Measurements from ENCODE around the gene CPA5. TPM values are rescaled to one million over a fixed set of nuclear protein-coding genes. Genes with fewer than 3 reads are reported as not detected.

CPA5 gene
- total and polyA plus RNA-seq, 2 of the 8 experiments (the other 6 are each of a cell fraction or from before 2014, with no cell fraction given), result 0.12 TPM; not detected in 1

GRCh38 chr7:130397758-130398073, 53.1 kb downstream of the CPA5 start:
- ChIA-PET CTCF (ENCODE audit: partially characterized antibody) (interaction anchor here (0.5 to 2.3 kb wide), 2 partner anchors 17 to 118 kb away, joined by 3 to 11 read pairs; partner anchors contain the start of gene CPA1), POLR2A (ENCODE audit: partially characterized antibody) (no interaction called here)
- Histone ChIP-seq H3K36me3 (ENCODE audit: control insufficient read depth in 2 of 4, insufficient read depth in 4 of 4, low read length in 3 of 4) (no peaks in the 10 kb centered on the region), H4K20me1 (replicated peaks in 1 of 2; ENCODE audit: control insufficient read depth in 1 of 2, insufficient read depth in 2 of 2, low read length in 2 of 2) (no peaks in the 10 kb centered on the region), H4K5ac (ENCODE audit: insufficient read length, low read depth, low read length) (no peak overlapping the region), H2AFZ (ENCODE audit: low read length) (no peak overlapping the region), H2BK120ac (replicated peaks; ENCODE audit: low read depth, low read length) (no peak overlapping the region), H3K9ac (replicated peaks in 1 of 4; ENCODE audit: extremely low read depth in 1 of 4, low read depth in 3 of 4, low read length in 3 of 4) (no peak overlapping the region), H3K56ac (replicated peaks; ENCODE audit: insufficient read length, low read depth, low read length) (no peak overlapping the region), H2BK5ac (ENCODE audit: low read depth, low read length) (no peak overlapping the region), H3K4me2 (ENCODE audit: insufficient read depth in 1 of 2, low read depth in 2 of 2, low read length in 2 of 2) (no peak overlapping the region), H4K91ac (replicated peaks; ENCODE audit: insufficient read length, low read length) (no peak overlapping the region), H2AK5ac (ENCODE audit: low read depth, low read length) (no peak overlapping the region), H3K23ac (ENCODE audit: insufficient read length) (no peak overlapping the region), H3K79me2 (ENCODE audit: control insufficient read depth in 1 of 2, insufficient read depth in 2 of 2, low read length in 2 of 2) (no peaks in the 10 kb centered on the region), H3K4ac (replicated peaks; ENCODE audit: insufficient read length, low read depth, low read length) (no peak overlapping the region), H2BK12ac (ENCODE audit: low read depth, low read length) (no peak overlapping the region), H2BK15ac (ENCODE audit: low read length) (no peak overlapping the region), H3K23me2 (ENCODE audit: low read depth, low read length) (no peaks in the 10 kb centered on the region), H3K18ac (ENCODE audit: extremely low read depth, low read length) (no peak overlapping the region), H3K9me3 (ENCODE audit: insufficient read depth in 2 of 2, low read depth in 1 of 2, low read length in 1 of 2) (no peaks in the 10 kb centered on the region), H3K4me3 (ENCODE audit: extremely low read depth in 1 of 4, insufficient read depth in 2 of 4, low read depth in 3 of 4, low read length in 4 of 4) (no peak overlapping the region), H3K14ac (ENCODE audit: insufficient read length) (no peak overlapping the region), H3K27me3 (replicated peaks in 1 of 4; ENCODE audit: control insufficient read depth in 3 of 4, extremely low read depth in 1 of 4, insufficient read depth in 3 of 4, low read length in 3 of 4) (no peaks in the 10 kb centered on the region), H3K27ac (ENCODE audit: low read depth, low read length) (no peak overlapping the region), H2BK20ac (ENCODE audit: low read length) (no peak overlapping the region), H4K8ac (ENCODE audit: extremely low read depth, insufficient read depth, low read length) (no peak overlapping the region), H3K4me1 (replicated peaks in 1 of 4; ENCODE audit: control insufficient read depth in 3 of 4, insufficient read depth in 4 of 4, low read length in 3 of 4) (peaks cover 0 to 2% (median 0%) of the 10 kb centered on the region in 4 experiments; a peak in 2 of 7 replicates), H3K79me1 (ENCODE audit: low read depth, low read length) (no peaks in the 10 kb centered on the region)
- no peak for FAIRE-seq
- DNase-seq (ENCODE audit: low read depth in 1 of 2, low spot score in 2 of 2), result no peak
- no peak for TF ChIP-seq GTF2F1 (IDR thresholded peaks at IDR 0.05; ENCODE audit: borderline replicate concordance, low read depth, low read length)
- 90% methylated on average over 3 of the region's 3 CpGs; no CpG with 5 or more reads in 1 of the 2 experiments for WGBS, 2 experiments (ENCODE audit: extremely low coverage in 1 of 2, insufficient coverage in 1 of 2, insufficient read length in 1 of 2, insufficient replicate concordance in 2 of 2, low coverage in 1 of 2, low lambda C conversion rate in 2 of 2, missing lambda C conversion rate in 1 of 2)

All from H1 (cell line).